HG03558 (cell line): ENCODE measurements around the gene SEMA4D.

ENCODE experiments used
- ATAC-seq: cut with Tn5 transposase; IDR thresholded peaks from one replicate; pipeline ENCODE4 v1.9.1; 2021; ENCODE audit warnings: moderate number of reproducible peaks; ENCODE audit not compliant: unreplicated experiment; ENCODE audit errors: extremely low read depth

Gene SEMA4D

GRCh38 chr9:89497978-89498851 is at the start of gene SEMA4D:
Gene SEMA4D, minus strand, starts transcription at chr9:89498113. Its CDS starts 92,657 bp downstream, at chr9:89405456.
- ATAC-seq, result no peak

GRCh38 chr9:89547000-89547399 is 49.1 kb upstream of the SEMA4D start:
- ATAC-seq, result no peak

DNA sequence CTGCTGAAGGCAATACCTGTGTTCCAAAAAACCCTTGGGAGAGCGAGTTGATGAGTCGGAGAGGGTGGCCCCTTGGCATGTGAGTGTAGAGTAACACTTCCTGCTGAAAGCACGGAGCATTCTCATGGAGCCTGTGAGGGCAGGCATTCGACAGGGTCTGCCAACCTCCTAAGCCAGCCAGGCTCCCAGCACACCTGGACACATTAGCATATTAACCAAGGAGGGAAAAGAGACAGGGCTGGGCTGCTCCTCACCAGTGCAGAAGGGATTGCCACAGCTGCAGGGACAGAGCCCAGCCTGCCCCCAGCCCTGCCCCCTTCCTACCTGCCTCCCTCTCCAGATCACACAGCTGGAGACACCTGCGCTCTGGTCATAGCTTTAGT is 46.4 kb upstream of the SEMA4D start:
- ATAC-seq, result no peak

GRCh38 chr9:89543621-89544278 is 45.8 kb upstream of the SEMA4D start:
- ATAC-seq, result no peak

- no peak for ATAC-seq
Observed at GRCh38 chr9:89543111-89543510, 45.2 kb upstream of the SEMA4D start.

GRCh38 chr9:89542401-89543021 is 44.6 kb upstream of the SEMA4D start:
- no peak for ATAC-seq

GRCh38 chr9:89541798-89542197 is 43.9 kb upstream of the SEMA4D start:
- ATAC-seq, result no peak

- ATAC-seq, result no peak
Observed at GRCh38 chr9:89539374-89539773, 41.5 kb upstream of the SEMA4D start.

GRCh38 chr9:89538871-89539270 is 41.0 kb upstream of the SEMA4D start:
- no peak for ATAC-seq

GRCh38 chr9:89537166-89537565 is 39.3 kb upstream of the SEMA4D start:
- no peak for ATAC-seq

DNA sequence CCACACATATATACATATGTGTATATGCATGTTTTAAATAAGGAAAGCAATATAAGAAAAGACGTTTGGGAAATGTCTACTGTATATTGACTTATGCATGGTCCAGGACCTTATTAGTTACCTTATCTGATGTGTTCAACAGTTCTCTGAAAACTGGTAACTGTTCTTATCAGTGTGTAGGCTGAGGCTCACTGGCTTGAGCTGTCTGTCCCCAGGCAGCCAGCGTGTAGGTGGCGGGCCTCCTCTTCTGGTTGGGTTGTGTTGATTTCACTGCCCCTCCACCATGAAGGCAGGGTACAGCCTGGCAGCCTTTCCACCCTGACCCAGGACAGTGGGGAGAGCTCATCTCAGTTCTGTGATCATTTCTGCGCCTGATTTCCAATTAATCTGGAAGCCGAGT is 38.7 kb upstream of the SEMA4D start:
- ATAC-seq, result no peak

- ATAC-seq, result no peak
Observed at GRCh38 chr9:89536145-89536574, 38.2 kb upstream of the SEMA4D start.

DNA sequence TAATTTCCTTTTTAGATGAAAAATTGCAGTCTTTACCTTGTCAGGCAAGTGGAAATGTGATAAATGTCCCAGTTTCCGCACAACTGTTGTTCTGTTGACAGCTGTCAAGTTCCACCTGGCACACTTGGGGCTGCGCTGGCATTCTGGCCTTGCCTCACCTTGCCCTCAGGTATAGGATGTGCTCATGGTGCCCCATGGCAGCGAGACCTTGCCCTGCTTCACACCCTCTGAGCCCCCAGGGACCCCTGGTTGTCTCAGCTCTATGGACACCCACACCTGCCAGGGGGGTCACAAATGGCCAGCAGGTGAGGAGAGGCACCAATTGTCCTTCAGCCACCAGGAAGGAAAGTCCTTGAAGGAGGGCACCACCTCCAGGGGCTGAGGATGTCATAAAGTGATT is 37.5 kb upstream of the SEMA4D start:
- no peak for ATAC-seq

GRCh38 chr9:89534515-89535287 is 36.8 kb upstream of the SEMA4D start:
- ATAC-seq, result no peak

DNA sequence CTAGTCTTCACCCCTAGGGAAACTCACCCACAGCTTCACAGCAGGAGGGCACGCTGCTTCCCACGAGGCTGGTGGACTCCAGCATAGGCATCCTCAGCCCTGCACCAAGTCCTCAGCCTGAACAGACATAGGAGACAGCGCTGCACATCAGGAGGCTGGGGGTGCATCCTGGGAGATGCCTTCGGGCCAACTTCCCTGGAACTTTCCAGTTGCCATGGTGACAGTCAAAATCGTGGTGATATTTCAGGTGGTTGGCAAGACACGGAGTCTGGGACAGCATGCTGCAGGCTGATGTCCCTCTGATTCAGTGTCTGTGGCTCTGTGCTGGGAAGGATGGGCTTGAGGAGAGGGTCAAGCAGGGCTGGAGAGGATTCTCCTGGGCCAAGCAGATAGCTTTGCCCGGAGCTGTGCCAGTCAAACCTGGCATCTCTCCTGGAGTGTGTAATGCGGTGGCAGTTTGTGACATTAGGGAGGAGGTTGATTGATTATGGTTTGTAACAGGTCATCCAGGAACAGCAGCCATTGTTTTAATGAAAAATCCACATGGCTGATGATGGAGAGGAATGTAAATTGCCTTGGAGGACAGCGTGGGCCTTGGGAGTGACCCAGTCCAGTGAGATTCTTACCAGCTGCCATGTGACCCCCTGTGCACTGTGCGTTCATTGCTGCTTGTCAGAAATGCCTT is 35.6 kb upstream of the SEMA4D start:
- no peak for ATAC-seq

GRCh38 chr9:89532944-89533343 is 35.0 kb upstream of the SEMA4D start:
- no peak for ATAC-seq

GRCh38 chr9:89532478-89532877 is 34.6 kb upstream of the SEMA4D start:
- no peak for ATAC-seq

GRCh38 chr9:89531766-89532165 is 33.9 kb upstream of the SEMA4D start:
- ATAC-seq, result no peak

DNA sequence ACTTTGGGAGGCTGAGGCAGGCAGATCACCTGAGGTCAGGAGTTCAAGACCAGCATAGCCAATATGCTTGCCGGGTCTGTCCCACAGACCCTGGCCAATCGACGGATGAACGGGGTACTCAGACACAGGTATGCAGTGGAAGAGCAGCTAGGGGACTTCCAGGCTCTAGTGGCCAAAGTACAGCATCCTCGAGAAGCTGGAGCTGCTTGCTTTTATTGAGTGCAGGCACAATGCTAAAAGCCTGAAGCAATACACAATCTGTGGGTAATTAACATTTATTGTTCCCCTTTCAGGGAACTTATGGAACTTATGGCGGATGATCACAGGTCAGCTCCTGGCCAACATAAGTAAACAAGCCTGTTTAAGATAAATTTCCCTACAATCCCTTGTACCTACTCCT is 32.8 kb upstream of the SEMA4D start:
- ATAC-seq, result no peak
